Measurements from ENCODE around the gene CACNA2D3. TPM values are rescaled to one million over a fixed set of nuclear protein-coding genes. Genes with fewer than 3 reads are reported as not detected.

CACNA2D3 gene
- total RNA-seq, 1 experiment from 2014 or later: 0.91 TPM

DNA sequence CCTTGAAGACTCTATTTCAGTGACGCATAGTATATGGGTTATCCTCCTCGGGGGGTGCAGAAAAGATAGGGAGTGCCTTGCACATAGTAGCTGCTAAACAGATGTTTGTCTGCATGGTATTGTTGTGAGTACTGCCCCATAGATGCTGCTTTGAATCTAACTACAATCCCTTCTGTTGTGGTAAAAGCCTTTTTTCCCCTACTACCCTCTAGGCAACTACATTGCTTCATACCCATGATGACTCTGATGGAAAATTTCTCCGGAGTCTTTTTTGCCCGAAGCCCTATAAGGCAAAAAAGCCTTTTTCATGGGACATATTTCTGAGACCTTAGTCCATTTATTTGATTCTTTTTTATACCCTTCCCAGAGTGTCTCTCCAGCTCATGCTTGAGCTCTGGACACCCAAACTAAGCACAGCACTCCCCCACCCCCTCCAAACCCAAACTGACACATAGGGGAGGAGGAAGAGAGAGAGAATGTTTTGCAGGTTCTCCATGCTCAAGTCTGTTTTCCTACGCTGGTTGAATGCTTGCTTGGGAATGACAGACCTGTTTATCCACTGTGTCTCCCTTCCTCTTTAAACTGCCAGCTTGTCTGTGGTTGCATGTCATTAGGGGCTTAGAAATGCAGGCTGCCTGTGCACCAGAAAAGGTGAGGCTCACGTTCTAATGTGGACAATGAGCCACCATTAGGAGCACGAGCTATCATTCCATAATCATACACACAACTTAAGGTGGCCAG is 752.6 kb downstream of the CACNA2D3 start:
- peak; percentile 50 for DNase-seq (ENCODE audit: low read depth)

DNA sequence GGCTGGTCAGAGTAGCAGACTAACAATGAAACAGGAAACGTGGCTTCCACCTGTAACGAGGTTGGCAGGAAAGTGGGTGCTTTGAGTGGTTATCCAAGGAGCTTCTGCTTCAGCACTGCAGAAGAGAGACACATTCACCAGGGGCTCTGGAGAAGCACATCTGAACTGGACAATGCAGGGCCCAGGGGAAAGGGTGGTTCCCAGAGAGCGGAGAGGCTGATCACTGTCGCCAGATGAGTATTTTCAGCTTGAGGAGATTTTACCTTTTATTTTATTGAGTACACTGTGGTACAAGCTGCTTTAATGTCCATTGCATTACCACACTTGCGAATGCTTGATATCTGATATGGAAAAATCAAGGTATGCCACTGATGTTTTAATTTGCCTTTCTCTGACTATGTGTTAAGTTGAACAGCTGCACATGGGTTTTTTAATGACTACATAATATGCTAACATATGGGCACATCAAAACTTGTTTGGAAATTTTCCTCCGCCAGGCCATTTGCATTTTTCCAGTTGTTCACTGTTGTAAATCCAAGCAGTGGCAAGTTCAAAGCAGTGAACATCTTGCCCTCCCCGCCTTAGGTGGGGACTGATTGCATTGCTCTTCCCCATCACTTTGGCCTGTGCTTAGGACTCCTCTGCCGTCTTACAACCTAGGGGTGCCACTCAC is 753.4 kb downstream of the CACNA2D3 start:
- no peak for DNase-seq (ENCODE audit: low read depth)

DNA sequence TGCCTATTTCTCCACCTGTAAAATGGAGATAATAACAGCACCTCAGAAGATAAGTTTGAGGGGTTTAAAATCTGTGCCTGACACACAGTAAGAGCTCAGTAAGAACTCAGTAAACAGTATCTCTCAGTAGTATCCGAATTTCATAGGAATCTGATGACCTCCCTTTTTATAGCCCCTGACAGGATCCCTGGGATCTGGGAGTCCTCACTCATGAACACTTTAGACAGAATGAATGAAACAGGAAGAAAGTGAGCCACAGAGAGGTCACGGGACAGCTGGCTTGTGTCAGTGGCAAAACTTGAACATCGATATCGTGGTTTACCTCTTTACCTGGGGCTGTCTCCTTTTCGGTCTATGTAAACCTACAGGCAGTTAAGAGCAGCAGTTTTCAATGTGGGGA is 754.3 kb downstream of the CACNA2D3 start:
- DNase-seq (ENCODE audit: low read depth): no peak

DNA sequence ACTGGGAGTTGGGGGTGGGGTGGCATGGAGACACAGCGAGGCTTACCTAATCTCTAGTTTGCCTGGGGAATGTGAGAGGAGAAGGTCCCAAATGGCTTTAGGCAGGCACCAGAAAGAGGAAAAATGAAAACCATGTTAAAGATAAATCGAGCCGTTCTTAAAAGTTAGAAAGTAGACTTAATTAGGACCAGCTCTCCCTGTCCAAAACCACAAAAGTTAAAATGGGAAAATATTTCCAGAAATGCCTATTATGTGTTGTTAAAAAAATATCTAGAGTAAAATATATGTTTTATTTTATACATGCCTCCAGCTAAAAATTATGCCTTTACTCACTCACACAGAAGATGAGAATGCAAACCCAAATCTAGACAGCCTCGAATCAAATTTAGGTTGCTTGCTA is 755.4 kb downstream of the CACNA2D3 start:
- no peak for DNase-seq (ENCODE audit: low read depth)

DNA sequence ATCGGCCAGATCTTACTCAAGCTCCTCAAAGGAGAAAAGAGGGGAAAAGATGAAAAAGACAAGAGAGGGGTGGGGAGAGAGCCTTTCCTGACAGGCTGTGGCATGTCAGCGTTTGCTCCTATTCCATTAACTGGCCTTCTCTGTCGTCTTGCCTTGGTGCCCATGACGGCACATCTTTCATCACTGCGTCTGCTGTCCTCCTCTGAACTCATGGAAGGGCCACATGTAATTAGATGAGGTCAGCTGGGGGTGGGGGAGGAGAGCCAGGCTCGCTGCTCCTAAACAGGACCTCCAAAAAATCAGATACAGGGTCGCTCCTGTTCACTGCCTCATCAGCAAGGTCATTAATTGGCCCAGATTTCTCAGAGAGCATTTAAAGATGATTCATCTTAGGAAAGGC is 755.8 kb downstream of the CACNA2D3 start:
- no peak for DNase-seq (ENCODE audit: low read depth)

DNA sequence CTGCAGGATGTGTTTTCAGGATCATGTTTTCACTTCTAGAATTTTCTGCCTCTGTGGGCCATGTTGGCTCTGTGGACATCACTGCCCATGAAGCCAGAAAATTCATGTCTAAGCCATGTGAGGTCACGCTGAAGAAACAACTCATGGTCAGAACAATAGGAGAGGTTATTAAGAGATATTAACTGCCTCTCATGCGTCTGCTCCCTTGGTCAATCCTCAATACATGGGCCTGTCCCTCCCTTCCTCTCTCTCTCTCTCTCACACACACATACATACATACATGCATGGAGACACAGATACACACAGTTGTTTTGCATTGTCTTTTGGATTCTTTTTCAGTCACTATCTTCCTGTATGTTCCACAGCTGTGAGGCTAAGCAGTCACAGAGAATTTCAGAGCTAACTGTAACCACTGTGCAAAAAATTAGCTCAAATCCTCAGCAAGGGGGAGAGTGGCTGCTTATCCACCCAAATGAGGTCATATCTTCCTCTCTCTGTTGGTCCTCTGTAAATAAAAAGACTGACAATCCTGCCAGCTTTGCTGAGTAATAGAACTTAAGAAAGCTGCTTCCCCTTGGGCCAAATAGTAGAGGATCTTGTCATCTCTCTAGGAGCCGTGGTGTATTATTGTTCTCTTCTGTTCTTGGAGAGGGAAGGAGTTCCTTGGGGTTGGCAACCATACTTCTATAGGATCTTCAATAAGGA is 759.9 kb downstream of the CACNA2D3 start:
- peak; percentile 96 for DNase-seq (ENCODE audit: low read depth)

DNA sequence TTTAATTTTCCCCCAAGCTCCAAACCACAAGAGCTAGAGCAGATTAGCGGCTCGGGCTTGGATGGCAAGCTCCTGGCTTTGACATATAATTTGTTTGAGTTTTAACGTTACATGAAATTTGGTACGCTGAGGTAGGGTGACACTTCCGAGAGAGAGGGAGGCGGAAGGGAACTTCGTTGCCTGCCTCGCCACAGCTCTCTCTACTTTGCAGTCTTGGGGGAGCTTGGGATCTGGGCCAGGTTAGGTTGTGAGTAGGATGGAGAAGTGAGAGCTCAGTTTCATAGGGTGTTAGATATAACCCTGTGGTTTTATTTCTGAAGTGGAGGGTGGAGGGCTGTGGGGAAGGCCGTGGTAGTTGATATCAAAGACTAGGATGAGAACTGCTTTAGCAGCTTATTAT is 765.8 kb downstream of the CACNA2D3 start:
- DNase-seq (ENCODE audit: low read depth): no peak

DNA sequence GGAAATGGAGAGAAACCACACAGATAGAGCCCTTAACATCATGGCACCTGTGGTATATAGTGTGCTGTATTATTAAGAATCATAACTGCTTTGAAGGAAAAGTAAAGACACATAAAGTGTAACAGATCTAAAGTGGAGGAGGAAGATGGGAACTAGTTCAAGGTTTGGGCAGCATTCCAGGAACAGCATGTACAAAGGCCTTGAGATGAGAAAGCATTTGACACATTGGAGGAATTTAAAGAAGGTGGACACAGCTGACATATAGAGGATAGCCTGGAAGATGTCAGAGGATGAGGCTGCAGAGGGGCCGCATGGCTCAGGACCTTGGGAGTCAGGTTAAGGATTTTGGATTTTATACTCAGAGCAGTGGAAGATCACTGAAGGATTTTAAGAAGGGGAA is 766.5 kb downstream of the CACNA2D3 start:
- no peak for DNase-seq (ENCODE audit: low read depth)

DNA sequence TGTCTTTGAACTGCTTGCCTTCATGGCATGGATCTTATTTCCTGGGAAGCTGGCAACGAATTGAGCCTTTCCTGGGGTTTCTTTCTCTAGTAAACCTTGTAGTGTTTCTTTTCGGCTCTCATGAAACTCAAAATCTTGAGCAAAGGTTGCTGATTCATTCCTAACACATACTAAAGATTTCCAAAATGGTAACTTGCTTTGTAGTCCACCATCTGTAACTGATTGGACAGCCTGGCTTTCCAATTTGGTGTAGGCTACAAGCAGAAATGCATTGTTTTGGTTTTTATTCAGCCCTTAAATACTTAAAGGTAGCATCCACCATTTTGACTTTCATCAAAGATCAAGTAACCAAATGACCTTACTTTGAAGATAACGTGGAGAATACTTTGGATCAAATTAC is 767.4 kb downstream of the CACNA2D3 start:
- no peak for DNase-seq (ENCODE audit: low read depth)

DNA sequence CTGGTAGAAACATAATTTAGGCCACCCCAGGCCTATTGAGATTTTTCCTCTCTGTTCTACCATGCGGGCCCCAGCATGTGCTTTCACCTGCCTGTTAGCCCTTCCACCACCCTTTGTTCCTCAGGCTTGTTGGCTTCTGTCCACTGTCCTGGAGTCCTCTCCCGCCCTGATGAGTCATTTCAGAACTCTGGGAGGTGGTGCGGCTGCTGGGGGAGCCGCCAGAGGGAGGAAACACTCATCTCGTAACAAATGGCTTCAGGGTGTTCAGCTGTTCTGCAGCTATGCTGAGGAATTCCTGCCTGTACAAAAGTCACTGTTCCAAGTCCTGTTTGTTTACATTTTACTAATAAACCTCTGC is 769.2 kb downstream of the CACNA2D3 start:
- DNase-seq (ENCODE audit: low read depth): peak; percentile 98

DNA sequence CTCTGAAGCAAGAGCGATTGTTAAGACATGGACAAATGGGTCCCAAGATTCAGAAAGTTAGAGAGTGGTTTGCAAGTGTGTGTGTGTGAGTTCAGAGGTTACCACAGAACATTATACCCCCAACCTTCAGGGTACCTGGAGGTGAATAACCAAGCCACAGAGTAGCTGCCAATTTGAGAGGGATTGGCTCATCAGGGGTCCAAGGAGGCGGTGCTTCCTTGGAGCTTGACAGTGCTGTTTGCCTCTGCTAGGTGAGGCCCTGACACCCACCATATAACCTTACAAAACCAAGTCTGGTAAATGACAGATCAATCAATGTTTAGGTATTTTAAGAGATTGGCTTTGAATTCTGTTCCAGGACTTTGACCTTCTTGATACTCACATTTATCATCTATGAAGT is 769.8 kb downstream of the CACNA2D3 start:
- no peak for DNase-seq (ENCODE audit: low read depth)

DNA sequence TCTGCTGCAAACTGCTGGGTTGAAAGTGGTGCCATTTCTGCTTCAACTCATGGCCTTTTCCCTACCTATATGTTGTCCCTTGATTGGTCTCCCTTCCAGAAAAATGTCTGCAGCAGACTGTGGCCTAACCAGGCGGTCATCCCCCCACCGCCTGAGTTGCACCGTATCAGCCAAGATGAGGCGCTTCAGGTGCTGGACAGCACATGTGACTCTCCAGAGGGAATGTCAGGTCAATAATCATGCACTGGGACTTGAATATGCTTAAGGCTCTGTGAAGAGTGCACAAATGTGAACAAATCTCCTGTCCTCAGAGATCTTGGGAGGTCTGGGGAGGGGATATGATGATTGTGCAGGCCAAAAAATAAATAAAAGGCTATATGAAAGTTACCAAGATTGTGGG is 773.3 kb downstream of the CACNA2D3 start:
- no peak for DNase-seq (ENCODE audit: low read depth)

DNA sequence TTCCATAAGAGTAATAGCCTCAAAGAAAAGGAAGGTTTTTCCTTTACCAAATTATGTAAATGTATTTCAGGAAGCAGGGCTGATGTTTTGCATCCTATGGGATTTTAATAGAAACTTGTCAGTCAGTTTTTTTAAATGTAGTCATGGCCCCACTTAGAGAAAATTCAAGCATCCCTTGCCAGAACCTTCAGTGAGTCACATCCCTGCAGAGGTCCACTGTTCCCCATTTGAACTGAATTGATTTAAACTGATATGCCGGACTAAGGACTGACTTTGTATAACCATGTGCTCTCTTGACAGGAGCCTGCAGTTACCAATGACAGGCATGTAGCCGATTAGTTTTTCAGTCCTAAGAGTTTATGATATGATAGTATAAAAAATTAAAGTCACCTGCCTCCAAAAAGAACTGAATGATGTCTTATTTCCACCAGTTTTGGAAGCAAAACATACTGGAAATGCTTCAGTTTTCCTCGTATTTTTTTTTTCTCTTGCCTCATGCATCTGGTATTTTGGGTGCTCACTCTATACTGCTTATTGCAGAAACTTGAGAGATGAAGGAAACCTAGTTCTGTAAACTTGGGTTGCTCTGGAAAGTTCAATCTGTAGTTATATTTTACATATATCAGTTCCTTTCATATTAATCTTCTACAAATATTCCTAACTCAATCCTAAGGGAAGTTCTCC is 774.8 kb downstream of the CACNA2D3 start:
- DNase-seq (ENCODE audit: low read depth): peak; percentile 76

DNA sequence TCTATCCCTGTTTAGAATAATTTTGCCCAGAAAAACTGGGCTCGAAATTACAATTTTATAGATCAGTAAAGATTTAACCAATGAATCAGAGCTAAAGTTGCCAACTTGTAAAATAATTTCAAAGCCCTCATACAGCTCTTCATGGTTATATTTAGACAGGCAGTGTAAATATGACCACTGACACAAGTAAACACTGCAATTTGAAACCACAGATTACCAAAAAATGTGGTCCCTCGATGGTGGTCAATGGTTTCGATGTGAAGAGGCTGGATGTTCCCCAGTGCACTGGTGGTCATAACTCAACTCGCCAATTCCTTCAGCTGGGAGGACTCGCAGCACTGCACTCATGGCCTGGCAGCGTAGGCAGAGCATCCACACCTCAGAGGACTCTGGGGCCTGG is 776.9 kb downstream of the CACNA2D3 start:
- no peak for DNase-seq (ENCODE audit: low read depth)

DNA sequence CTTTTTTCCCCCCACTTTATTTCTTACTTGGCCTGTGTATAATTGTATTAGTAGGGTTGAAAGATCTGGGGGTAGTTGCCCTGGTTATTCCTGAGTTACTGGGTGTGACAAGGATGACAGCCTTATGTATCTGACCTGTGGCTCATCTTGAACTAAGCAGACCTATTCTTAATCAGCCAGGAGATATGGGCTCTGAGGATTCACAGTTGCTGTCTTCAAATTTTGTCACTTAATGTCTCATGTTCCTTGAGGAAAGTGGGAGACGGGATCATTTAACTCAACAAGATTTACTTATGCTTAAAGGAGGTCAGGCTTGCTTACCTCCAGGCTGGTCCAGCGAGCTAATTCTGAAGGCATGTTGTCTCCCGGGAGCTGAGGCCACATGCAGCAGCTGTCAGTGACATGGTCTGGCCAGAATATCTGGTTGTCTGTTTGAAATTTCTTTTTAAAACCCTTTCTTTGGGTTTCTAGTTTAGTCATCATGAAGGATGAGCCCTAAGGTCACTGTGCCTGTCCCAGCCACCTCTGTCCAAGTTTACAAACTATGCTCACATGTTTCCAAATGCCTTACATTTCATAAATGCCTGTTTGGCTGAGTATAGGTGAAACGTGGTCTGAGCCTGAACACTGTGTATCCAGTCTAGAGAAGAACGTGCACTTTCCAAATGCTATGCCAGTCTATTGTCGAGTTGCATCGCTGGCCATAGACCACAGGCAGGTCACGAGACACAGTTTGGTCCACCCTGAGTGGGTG is 778.7 kb downstream of the CACNA2D3 start:
- DNase-seq (ENCODE audit: low read depth): no peak

DNA sequence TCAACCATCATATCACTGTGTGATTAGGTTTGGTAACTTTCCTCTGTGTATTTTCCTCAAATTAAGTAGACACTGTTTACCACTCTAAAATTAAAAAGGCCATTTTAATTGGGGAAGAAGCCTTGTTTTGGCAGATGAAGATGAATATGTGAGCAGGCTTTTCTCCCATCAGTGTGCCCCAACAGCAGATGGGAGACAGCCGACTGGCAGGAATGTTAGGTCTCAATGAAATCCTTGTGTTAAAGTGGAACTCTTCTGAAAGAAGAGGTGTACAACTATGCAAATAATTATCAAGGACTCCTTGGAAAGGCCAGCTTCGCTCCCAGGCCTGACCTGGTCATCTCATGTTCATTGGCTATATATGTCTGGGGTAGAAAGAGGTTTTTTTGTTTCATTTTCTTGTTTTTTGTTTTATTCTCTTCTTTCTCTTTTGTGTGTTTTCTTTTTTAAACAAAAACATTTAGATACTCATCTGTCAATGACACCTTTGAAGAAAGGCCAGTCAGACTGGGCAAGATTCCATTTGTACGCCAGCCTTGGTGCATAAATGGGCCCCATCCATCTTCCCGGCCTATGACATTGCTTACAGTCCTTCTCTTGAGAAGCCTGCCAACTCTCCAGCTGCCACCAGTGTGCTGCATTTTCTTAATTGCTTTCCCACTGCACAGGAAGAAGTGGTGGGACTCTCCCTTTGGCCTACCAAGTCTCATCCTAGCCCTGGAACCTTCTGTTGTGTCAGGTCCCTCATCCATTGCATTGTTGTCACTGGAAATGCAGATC is 779.7 kb downstream of the CACNA2D3 start:
- peak; percentile 49 for DNase-seq (ENCODE audit: low read depth)

DNA sequence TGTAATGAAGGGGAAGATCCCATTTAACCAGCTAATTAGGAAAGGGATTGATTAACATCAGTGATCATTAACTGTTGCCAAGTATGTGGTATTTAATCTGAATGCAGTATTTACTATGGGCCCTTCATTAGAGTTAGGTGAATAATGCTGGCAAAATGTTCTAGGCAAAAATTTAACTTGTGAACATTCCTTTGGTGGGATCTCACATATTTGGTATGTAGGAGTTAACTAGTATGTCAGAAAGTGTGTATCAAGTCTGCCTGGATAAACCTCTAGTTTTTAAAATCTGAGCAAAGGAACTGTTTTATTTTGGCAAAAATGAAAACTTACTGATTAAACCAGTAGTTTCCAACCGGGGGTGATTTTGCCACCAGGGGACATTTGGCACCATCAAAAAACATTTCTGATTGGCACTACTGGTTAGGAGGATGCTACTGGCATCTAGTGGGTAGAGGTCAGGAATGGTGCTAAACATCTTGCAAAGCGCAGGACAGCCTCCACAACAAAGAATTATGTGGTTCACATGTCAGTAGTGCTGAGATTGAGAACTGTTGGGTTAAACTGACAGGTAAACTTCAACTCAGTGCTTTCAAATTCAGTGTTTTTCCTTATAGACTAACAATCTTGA is 783.0 kb downstream of the CACNA2D3 start:
- DNase-seq (ENCODE audit: low read depth): peak; percentile 49

DNA sequence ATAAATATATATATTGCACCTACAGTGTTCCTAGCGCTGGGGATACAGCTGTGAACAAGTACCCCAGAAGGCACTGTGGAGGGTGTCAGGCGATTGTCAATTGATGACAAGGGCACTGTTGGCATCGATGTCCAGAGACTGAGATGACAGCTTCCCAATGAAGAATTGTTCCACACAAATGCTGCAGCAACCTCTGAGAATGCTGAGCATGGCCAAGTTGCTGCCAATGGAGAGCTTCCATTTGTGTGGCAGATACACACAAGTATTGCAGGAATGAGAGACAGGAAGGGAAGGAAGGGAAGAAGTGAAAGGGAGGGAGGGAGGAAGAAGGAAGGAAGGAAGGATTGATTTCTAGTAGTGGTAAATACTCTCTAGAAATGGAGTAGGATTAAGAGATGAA is 783.6 kb downstream of the CACNA2D3 start:
- no peak for DNase-seq (ENCODE audit: low read depth)

DNA sequence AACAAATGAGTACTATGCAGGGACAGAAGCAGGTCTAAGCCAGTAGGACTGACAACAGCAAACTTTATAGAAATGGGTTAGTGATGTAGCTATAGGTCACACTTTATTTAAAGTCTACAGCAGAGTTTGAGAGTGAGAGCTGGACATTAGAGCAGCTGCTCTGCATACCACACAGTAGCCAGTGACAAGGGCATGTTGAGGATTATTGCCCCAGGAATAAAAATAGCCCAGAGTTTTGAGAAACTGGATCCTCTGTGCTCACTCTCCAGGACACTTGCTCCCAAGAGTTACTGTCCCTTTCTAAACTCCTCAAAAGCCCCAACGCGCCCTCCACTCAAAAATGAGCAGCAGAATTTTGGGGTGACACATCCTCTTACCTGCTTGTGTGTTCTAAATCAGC is 784.4 kb downstream of the CACNA2D3 start:
- no peak for DNase-seq (ENCODE audit: low read depth)

DNA sequence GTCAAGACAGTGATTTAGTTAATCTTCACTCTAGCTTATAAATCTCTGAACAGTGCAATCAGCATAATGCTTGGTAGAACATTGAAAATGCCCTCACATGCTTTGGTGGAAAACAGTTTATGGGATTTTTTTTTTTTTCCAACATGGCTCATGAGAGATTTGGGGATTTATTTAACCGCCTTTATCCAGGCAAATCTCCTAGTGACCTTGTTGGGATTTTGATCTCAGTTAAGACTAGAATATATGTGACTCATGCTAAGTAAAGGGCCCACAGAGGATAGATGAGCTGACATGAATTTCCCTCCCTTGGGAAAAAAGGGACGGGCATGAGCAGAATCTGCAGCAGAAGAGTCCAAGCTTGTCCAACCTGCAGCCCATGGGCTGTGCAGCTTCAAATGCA is 786.8 kb downstream of the CACNA2D3 start:
- peak; percentile 61 for DNase-seq (ENCODE audit: low read depth)
